SK-N-DZ (cell line): ENCODE data around the gene NRXN3.

Experiments used
- DNase-seq: peaks from one replicate; pipeline ENCODE4 v3.0.0-alpha.2; 2015; ENCODE audit warnings: low spot score

Gene NRXN3

GRCh38 chr14:78709795-78710557, 539.8 kb downstream of the NRXN3 start:
- no peak for DNase-seq

- DNase-seq = no peak
These were observed 540.8 kb downstream of the NRXN3 start for GRCh38 chr14:78710963-78711362.

GRCh38 chr14:78713716-78714115, 543.5 kb downstream of the NRXN3 start:
- DNase-seq = no peak

- DNase-seq = no peak
These were observed 544.5 kb downstream of the NRXN3 start for GRCh38 chr14:78714711-78715110.

- DNase-seq = no peak
These were observed 551.7 kb downstream of the NRXN3 start for GRCh38 chr14:78721756-78722480.

DNA sequence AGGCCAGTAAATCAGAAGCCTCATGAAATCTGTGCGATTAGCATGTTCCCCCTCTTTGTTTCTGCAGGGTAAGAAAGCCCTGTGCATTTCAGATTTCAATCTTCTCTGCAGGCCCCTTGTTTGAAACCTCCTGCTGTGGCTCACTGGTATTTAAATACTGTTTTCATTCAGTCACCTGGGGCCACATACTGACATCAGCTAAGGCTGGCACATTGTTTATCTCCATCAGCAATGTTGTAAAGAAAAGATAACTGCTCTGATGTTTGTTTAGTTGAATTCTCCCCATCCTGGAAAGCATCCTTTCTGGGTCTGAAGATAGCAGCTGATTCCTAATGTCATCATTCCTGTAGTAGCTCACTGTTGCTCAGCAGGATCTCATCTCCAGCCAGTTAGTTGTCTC, 554.9 kb downstream of the NRXN3 start:
- DNase-seq = no peak

GRCh38 chr14:78737116-78737515, 566.9 kb downstream of the NRXN3 start:
- no peak for DNase-seq

GRCh38 chr14:78737601-78738000, 567.4 kb downstream of the NRXN3 start:
- DNase-seq = no peak

GRCh38 chr14:78746086-78746595, 576.0 kb downstream of the NRXN3 start:
- DNase-seq = no peak

DNA sequence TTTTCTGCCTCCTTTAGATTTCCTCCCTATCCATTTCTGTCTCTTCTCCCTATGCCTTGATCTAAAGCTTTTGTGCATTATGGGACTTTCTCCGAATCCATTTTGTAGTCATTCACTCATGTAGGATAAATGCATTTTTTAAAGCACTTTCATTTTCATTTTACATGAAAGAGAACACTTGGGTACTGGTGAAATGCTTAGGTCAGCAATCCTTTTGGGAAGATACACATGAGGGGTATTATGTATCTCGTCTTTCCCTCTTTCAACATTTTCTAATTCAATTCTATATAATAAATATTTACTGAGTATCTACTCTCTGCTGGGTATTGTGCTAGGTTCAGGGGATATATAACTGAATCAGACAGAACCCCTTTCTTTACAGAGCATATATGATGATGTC, 577.6 kb downstream of the NRXN3 start:
- no peak for DNase-seq

DNA sequence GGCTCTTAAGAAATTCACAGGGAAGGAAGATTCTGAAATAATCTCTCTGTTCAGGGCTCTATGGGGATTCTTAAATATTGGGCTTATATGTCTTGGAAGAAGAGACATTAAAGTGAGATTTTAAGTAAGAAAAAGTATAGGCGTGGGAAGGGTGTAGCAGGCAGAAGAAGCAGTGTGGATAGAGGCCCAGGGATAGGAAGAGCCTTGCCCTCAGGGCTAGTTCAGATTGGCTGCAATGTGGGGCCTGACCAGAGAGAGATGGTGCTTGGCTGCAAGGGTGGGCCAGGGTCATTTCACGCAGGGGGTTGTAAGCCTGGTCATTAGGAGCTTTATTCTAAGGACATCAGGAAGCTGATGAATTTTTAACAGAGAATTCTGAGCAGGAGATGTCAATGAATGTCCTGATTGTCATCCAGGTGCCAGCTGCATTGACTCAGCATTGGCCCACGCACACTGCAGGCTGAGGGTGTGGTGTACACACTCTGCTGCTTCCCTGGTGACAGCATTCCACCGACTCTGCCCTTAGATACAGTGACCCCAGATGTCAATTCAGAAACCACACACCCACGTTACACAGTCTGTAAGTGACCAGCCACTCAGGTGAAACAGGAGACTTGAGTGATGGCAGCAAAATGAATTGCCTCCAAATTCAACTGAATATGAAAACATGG, 582.5 kb downstream of the NRXN3 start:
- DNase-seq = no peak

GRCh38 chr14:78754059-78754458, 583.9 kb downstream of the NRXN3 start:
- no peak for DNase-seq

DNA sequence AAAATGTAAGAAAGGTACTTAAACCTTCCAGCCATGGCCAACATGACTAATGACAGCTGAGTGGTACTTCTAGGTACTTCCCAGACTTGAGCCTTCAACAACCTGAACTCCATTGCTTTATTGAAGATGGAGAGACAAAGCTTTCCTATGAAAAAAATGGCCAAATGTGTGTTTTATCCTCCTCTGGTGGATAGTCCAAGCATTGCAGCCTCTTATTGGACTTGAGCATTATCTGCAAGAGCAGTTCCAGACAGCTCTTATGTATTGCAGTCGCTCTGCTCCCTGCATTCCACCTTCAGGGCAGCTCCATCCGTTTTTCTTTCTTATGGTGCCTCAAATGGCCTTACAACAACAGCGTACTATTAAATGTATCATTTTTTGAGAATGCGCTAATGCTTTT, 588.2 kb downstream of the NRXN3 start:
- DNase-seq = peak; percentile 67

GRCh38 chr14:78762331-78762730, 592.2 kb downstream of the NRXN3 start:
- no peak for DNase-seq

DNA sequence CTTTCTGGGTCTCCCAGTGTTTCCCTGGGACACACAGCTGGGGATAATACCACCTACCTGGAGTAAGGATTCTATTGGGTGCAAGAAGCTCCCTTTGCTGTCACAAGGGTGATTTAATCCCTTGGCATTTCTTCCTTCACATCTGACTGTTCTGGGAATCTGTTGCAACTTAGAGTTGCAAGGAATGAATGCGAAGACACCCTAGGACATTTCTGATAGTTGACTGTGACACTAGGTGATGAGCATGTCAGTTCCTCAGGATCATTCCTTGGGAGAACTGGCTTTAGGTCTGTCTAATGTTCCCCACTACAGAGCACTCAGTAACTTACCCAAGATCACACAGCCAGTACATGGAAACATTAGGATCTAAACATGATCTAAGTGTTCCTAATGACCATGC, 593.6 kb downstream of the NRXN3 start:
- no peak for DNase-seq

DNA sequence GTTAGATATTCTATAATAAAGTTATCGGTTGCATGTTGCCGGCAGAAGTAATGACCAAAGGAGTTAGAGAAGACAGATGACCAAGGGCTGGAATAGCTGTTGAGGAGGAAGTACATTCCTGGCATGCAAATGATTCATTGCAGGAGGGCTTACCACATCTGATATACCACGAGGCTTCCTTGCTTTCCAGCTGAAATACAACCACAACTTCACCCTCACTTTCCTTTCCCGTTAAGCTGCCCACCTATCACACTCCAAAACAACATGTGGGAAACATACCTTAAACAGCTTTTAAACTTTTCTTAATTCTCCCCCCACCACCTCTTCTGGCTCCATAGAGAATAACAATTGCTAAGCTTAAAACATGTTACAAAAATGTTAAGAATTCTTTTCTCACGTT, 594.1 kb downstream of the NRXN3 start:
- DNase-seq = no peak

GRCh38 chr14:78764645-78765044, 594.5 kb downstream of the NRXN3 start:
- DNase-seq = no peak

- no peak for DNase-seq
These were observed 597.3 kb downstream of the NRXN3 start for GRCh38 chr14:78767436-78767835.

- no peak for DNase-seq
These were observed 612.4 kb downstream of the NRXN3 start for GRCh38 chr14:78782551-78782950.

DNA sequence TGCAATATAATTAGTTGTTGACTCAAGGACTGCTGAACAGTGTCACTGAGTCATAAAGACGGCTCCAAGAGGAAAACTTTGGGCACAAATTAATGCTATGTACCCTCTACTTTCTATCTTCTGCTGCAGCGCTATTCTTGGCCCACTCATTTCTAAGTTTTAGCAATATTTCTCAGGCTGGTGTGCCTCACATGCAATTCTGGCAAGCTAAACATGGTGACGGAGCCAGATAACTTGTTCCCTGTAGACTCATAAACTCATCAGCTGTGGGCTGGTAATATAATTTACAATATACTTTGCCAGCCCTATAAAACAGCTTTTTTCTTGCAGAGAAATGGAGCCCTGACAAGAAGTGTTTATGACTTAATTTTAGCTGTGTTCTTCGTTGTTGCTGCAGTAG, 615.1 kb downstream of the NRXN3 start:
- DNase-seq = no peak

DNA sequence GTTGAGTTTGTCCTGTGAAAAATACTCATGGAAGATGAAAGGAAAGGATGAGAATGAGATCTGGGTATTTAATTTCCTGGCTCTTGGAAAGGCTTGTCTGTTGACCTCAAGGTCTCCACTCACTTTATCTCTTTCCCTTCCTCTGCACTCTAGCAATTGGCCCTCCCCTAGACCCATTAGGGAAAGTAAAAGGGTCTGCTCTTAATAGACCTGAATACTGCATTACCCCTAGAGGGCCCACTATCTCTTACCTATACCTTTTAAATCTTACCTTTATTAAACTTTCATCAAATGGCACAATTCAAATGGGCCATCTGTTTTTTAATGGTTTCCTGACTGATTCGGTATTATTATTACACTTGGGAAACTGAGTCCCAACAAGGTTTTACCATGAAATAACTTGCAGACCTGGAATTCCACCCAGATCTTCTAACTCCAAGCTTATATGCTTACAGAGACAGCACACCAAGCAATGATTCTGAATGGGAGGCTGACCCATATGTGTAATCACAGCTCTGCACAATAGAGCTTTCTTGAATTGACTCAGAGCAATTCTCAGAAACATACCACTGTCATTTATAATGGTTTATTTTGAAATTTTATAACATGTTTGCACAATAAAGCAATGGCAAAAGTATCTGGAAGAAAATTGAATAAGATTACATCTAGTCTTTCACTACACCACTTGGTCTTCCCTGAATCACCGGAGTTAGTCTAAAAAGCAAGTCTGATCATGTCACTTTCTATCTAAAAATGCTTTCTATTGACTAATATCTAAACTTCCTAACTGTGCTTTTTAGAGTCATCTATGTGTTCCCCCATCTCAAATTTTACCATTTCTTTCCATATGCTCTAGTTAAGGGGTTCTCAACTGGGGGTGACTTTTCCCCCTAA, 618.5 kb downstream of the NRXN3 start:
- DNase-seq = no peak
